ENCODE results near the gene WDR46. TPM values are rescaled to one million over a fixed set of nuclear protein-coding genes. Genes with fewer than 3 reads are reported as not detected.
A peak's percentile ranks its signal among the peaks of the same experiment; 100 is the strongest.

Gene WDR46
- total and polyA plus RNA-seq, 2 of the 13 experiments (the other 11 are each of a cell fraction or from before 2014, with no cell fraction given) = 47.4 to 105 TPM

DNA sequence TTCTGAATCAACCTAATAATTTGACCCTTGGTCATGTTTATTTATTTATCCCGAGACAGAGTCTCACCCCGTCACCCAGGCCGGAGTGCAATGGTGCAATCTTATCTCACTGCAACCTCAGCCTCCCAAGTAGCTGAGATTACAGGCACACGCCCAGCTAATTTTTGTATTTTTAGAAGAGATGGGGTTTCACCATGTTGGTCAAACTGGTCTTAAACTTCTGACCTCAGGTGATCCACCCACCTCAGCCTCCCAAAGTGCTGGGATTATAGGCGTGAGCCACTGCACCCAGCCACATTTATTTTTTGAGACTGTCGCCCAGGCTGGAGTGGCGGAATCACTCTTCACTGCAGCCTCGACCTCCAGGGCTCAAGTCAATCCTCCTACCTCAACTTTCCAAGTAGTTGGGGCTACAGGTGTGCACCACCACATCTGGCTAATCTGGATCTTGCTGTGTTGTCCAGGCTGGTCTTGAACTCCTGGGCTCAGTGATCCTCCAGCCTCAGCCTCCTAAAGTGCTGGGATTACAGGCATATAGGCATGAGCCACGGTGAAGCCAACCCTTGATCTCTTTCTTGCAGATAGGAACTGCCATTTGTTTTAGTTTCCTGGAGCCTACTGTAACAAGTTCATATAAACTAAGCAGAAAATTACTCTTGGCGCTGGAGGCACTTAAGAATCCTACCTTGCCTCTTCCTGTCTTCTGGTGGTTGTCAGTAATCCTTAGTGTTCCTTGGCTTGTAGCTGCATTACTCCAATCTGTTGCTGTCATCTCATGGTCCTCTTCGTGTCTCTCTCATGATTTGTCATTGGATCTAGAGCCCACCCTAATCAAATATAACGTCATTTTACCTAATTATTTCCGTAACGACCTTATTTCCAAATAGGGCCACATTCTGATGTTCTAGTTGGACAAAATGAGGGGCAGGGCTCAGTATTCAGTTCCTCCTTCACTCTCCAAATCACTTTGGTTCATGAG is 14.8 kb downstream of the WDR46 start (continued):
- TF ChIP-seq, protein P1, sequence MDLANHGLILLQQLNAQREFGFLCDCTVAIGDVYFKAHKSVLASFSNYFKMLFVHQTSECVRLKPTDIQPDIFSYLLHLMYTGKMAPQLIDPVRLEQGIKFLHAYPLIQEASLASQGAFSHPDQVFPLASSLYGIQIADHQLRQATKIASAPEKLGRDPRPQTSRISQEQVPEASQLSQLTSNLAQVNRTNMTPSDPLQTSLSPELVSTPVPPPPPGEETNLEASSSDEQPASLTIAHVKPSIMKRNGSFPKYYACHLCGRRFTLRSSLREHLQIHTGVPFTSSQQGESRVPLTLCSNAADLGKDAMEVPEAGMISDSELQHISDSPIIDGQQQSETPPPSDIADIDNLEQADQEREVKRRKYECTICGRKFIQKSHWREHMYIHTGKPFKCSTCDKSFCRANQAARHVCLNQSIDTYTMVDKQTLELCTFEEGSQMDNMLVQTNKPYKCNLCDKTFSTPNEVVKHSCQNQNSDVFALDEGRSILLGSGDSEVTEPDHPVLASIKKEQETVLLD (CRISPR knock-in tag; IDR thresholded peaks at IDR 0.05; ENCODE audit: low read depth) = no peak
- TF ChIP-seq IKZF4 (CRISPR knock-in tag; IDR thresholded peaks at IDR 0.05; ENCODE audit: borderline replicate concordance, low read depth, not compliant biosample characterization) = peak; percentile 55
- TF ChIP-seq RORA (CRISPR knock-in tag; IDR thresholded peaks at IDR 0.05) = no peak
- TF ChIP-seq, protein P2, sequence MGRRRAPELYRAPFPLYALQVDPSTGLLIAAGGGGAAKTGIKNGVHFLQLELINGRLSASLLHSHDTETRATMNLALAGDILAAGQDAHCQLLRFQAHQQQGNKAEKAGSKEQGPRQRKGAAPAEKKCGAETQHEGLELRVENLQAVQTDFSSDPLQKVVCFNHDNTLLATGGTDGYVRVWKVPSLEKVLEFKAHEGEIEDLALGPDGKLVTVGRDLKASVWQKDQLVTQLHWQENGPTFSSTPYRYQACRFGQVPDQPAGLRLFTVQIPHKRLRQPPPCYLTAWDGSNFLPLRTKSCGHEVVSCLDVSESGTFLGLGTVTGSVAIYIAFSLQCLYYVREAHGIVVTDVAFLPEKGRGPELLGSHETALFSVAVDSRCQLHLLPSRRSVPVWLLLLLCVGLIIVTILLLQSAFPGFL (CRISPR knock-in tag; IDR thresholded peaks at IDR 0.05) = no peak
- TF ChIP-seq, protein P3, sequence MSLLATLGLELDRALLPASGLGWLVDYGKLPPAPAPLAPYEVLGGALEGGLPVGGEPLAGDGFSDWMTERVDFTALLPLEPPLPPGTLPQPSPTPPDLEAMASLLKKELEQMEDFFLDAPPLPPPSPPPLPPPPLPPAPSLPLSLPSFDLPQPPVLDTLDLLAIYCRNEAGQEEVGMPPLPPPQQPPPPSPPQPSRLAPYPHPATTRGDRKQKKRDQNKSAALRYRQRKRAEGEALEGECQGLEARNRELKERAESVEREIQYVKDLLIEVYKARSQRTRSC (CRISPR knock-in tag; IDR thresholded peaks at IDR 0.05; ENCODE audit: low read depth) = no peak
- TF ChIP-seq PHF21A (CRISPR knock-in tag; IDR thresholded peaks at IDR 0.05) = no peak
- TF ChIP-seq ZNF570 (CRISPR knock-in tag; IDR thresholded peaks at IDR 0.05; ENCODE audit: borderline replicate concordance) = no peak
- TF ChIP-seq, protein P4, sequence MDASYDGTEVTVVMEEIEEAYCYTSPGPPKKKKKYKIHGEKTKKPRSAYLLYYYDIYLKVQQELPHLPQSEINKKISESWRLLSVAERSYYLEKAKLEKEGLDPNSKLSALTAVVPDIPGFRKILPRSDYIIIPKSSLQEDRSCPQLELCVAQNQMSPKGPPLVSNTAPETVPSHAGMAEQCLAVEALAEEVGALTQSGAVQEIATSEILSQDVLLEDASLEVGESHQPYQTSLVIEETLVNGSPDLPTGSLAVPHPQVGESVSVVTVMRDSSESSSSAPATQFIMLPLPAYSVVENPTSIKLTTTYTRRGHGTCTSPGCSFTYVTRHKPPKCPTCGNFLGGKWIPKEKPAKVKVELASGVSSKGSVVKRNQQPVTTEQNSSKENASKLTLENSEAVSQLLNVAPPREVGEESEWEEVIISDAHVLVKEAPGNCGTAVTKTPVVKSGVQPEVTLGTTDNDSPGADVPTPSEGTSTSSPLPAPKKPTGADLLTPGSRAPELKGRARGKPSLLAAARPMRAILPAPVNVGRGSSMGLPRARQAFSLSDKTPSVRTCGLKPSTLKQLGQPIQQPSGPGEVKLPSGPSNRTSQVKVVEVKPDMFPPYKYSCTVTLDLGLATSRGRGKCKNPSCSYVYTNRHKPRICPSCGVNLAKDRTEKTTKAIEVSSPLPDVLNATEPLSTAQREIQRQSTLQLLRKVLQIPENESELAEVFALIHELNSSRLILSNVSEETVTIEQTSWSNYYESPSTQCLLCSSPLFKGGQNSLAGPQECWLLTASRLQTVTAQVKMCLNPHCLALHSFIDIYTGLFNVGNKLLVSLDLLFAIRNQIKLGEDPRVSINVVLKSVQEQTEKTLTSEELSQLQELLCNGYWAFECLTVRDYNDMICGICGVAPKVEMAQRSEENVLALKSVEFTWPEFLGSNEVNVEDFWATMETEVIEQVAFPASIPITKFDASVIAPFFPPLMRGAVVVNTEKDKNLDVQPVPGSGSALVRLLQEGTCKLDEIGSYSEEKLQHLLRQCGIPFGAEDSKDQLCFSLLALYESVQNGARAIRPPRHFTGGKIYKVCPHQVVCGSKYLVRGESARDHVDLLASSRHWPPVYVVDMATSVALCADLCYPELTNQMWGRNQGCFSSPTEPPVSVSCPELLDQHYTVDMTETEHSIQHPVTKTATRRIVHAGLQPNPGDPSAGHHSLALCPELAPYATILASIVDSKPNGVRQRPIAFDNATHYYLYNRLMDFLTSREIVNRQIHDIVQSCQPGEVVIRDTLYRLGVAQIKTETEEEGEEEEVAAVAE (CRISPR knock-in tag; IDR thresholded peaks at IDR 0.05; ENCODE audit: borderline replicate concordance) = peak; percentile 38; the same call in 1 of the 2 replicates
- TF ChIP-seq ZNF547 (CRISPR knock-in tag; IDR thresholded peaks at IDR 0.05) = 0 out of 2 replicates have a peak, but pooled peaks have one; percentile 27
- peak; percentile 79; the same call in 1 of the 2 replicates for TF ChIP-seq PAF1 (CRISPR knock-in tag; IDR thresholded peaks at IDR 0.05)
- no peak for TF ChIP-seq DPF2 (CRISPR knock-in tag; IDR thresholded peaks at IDR 0.05; ENCODE audit: borderline replicate concordance, low read depth)
- TF ChIP-seq ZNF652 (CRISPR knock-in tag; IDR thresholded peaks at IDR 0.05; ENCODE audit: borderline replicate concordance, low read depth) = no peak
- TF ChIP-seq, protein P5, sequence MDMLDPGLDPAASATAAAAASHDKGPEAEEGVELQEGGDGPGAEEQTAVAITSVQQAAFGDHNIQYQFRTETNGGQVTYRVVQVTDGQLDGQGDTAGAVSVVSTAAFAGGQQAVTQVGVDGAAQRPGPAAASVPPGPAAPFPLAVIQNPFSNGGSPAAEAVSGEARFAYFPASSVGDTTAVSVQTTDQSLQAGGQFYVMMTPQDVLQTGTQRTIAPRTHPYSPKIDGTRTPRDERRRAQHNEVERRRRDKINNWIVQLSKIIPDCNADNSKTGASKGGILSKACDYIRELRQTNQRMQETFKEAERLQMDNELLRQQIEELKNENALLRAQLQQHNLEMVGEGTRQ (IDR thresholded peaks at IDR 0.05; ENCODE audit: low read depth, low read length) = no peak
- TF ChIP-seq, protein P5 (CRISPR knock-in tag; IDR thresholded peaks at IDR 0.05; ENCODE audit: borderline replicate concordance) = no peak
- TF ChIP-seq ZFY (CRISPR knock-in tag; IDR thresholded peaks at IDR 0.05) = peak; percentile 28; the same call in 1 of the 2 replicates
- no peak for TF ChIP-seq ETV6 (CRISPR knock-in tag; conservative IDR thresholded peaks at IDR 0.05)
- TF ChIP-seq GABPB1 (CRISPR knock-in tag; IDR thresholded peaks at IDR 0.05) = no peak
